Spleen (tissue), 7 donors: ENCODE data around the gene CTNNA2.

Experiments used
- POLR2A ChIP-seq, 3 donors: fragments of 450-650 bp; IDR thresholded peaks; one replicate each; pipeline ENCODE4 v1.5.1; 2017; ENCODE audit warnings: antibody characterized with exemption in 3 of 3, mild to moderate bottlenecking in 1 of 3
- POLR2AphosphoS5 ChIP-seq, 3 donors: sonication (generic); formaldehyde crosslinking; IDR thresholded peaks; one replicate each; pipeline ENCODE4 v1.5.1; 2017; ENCODE audit warnings: antibody characterized with exemption in 3 of 3
- TF ChIP-seq, protein P1 (sequence below), 11 experiments: fragments of 200-600 bp in 7 of 11; fragments of 450-650 bp in 4 of 11; sonication (generic) in 4 of 11; IDR thresholded peaks in 8 of 11; conservative IDR thresholded peaks in 3 of 11; 1 replicate in 7 of 11; 2 replicates in 4 of 11; pipeline versions ENCODE4 v1.4.0 to v1.8.0; 2016 to 2021; ENCODE audit warnings: antibody characterized with exemption in 11 of 11, inconsistent platforms in 4 of 11, mild to moderate bottlenecking in 1 of 11
- donor health status: DM: no; HTN: no; CAD: no; lungs with moderate emphysema.
- donor health status: DM: no; HTN: no; CAD: no.
- donor health status: DM: no; HTN: no; CAD: no.

DNA sequence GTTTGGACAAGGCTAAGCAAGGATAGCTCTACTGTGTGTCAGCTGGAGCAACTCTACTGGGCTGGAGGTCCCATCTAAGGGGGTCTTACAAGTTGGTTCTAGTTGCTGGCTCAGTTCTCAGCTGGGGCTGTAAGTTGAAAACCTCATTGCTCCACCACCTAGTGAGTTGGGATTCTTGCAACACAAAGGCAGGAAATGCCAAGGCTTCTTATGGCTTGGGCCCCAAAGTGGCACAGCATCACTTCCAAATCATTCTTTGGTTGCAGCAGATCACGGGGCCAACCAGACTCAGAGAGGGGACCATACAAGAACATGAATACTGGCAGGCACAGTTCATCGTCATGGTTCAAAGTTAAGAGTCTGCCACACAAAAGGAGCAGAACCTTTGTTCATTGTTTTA, 459.0 kb downstream of the CTNNA2 start:
- TF ChIP-seq, protein P1, sequence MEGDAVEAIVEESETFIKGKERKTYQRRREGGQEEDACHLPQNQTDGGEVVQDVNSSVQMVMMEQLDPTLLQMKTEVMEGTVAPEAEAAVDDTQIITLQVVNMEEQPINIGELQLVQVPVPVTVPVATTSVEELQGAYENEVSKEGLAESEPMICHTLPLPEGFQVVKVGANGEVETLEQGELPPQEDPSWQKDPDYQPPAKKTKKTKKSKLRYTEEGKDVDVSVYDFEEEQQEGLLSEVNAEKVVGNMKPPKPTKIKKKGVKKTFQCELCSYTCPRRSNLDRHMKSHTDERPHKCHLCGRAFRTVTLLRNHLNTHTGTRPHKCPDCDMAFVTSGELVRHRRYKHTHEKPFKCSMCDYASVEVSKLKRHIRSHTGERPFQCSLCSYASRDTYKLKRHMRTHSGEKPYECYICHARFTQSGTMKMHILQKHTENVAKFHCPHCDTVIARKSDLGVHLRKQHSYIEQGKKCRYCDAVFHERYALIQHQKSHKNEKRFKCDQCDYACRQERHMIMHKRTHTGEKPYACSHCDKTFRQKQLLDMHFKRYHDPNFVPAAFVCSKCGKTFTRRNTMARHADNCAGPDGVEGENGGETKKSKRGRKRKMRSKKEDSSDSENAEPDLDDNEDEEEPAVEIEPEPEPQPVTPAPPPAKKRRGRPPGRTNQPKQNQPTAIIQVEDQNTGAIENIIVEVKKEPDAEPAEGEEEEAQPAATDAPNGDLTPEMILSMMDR (IDR thresholded peaks at IDR 0.05 in 8 of 11, conservative IDR thresholded peaks at IDR 0.05 in 3 of 11), result no peak
- no peak for TF ChIP-seq POLR2A (IDR thresholded peaks at IDR 0.05)
- no peak for TF ChIP-seq POLR2AphosphoS5 (IDR thresholded peaks at IDR 0.05)
